HCT116 (cell line): ENCODE data around the gene NUTM2D.
"Not testable (repeated sequence)": the region's sequence is repeated elsewhere in the genome, so short reads cannot be mapped to it uniquely, and the experiment has no call there.

ENCODE experiments used
- EZH2 ChIP-seq: fragments of 200-600 bp; sonication (generic); IDR thresholded peaks from 2 replicates; pipeline ENCODE4 v1.6.1; 2017; ENCODE audit warnings: antibody characterized with exemption, mixed run types
- RAD21 ChIP-seq: IDR thresholded peaks from 2 replicates; pipeline ENCODE4 v1.6.1; 2012; ENCODE audit warnings: low read depth, mild to moderate bottlenecking
- ZNF274 ChIP-seq: fragments of 200-500 bp; sonication (Bioruptor generic); IDR thresholded peaks from 2 replicates; pipeline ENCODE4 v1.6.1; 2014; ENCODE audit warnings: mild to moderate bottlenecking, low read depth, low read length, inconsistent platforms
- TF ChIP-seq, protein P1 (sequence below), 3 experiments: fragments of 200-600 bp in 1 of 3; sonication (generic) in 1 of 3; IDR thresholded peaks in 2 of 3; conservative IDR thresholded peaks in 1 of 3; 2 replicates each; pipeline ENCODE4 v1.5.1; 2012 to 2017; ENCODE audit warnings: low read depth in 2 of 3, low read length in 2 of 3, antibody characterized with exemption in 1 of 3, borderline replicate concordance in 1 of 3, control low read depth in 1 of 3, mild to moderate bottlenecking in 1 of 3, mixed read lengths in 1 of 3, mixed run types in 1 of 3, moderate library complexity in 1 of 3; ENCODE audit not compliant: insufficient read depth in 1 of 3

DNA sequence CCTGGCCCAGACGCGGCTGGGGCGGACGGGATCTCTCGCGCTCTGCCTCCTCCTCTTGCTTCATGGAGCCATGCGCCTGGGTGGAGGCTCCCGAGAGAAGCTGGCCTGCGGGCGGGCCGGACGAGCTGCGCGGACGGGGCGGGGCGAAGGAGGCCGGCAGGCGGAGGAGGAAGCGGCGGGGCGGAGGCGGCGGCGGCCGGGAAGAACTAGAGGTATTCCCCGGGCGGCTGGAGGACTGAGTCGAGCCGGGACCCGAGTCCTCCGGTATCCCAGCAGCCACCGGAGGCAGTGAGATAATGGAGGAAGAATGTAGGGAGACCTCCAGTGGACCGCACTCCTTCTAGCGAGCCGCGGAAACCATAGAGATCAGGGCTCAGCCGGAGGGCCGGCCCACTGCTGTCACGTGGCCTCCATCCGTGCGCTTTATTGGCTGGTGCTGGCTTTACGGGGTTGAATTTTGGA, 15.3 kb upstream of the NUTM2D start:
- TF ChIP-seq, protein P1, sequence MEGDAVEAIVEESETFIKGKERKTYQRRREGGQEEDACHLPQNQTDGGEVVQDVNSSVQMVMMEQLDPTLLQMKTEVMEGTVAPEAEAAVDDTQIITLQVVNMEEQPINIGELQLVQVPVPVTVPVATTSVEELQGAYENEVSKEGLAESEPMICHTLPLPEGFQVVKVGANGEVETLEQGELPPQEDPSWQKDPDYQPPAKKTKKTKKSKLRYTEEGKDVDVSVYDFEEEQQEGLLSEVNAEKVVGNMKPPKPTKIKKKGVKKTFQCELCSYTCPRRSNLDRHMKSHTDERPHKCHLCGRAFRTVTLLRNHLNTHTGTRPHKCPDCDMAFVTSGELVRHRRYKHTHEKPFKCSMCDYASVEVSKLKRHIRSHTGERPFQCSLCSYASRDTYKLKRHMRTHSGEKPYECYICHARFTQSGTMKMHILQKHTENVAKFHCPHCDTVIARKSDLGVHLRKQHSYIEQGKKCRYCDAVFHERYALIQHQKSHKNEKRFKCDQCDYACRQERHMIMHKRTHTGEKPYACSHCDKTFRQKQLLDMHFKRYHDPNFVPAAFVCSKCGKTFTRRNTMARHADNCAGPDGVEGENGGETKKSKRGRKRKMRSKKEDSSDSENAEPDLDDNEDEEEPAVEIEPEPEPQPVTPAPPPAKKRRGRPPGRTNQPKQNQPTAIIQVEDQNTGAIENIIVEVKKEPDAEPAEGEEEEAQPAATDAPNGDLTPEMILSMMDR (IDR thresholded peaks at IDR 0.05 in 2 of 3, conservative IDR thresholded peaks at IDR 0.05 in 1 of 3; ENCODE audit: borderline replicate concordance in 1 of 3, insufficient read depth in 1 of 3, low read depth in 2 of 3, low read length in 2 of 3): not testable (repeated sequence)
- TF ChIP-seq EZH2, RAD21, ZNF274: not testable (repeated sequence)
